Inflammatory macrophage treated with lipopolysaccharide for 4 hours (primary cell): ENCODE measurements around the gene GRIA1.

ENCODE experiments used
- DNase-seq: peaks from one replicate; pipeline ENCODE4 v3.0.0-alpha.2; 2020

Gene GRIA1

DNA sequence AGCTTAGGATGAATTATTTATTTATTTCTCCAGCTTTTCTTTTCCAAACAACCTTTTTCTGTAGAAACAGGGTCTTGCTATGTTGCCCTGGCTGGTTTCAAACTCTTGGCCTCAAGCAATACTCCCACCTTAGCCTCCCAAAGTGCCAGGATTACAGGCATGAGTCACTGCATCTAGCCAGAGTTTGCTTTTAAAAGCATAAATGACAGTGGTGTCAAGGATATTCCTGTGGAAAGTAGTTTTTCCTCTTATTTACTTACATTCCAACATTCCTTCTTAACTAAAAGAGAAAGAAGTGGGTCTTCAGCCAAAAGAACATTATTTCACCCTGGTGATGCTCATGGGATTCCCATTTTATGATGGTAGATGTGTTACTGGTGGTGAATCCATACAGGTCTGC lies 62.4 kb downstream of the GRIA1 start:
- DNase-seq = no peak

DNA sequence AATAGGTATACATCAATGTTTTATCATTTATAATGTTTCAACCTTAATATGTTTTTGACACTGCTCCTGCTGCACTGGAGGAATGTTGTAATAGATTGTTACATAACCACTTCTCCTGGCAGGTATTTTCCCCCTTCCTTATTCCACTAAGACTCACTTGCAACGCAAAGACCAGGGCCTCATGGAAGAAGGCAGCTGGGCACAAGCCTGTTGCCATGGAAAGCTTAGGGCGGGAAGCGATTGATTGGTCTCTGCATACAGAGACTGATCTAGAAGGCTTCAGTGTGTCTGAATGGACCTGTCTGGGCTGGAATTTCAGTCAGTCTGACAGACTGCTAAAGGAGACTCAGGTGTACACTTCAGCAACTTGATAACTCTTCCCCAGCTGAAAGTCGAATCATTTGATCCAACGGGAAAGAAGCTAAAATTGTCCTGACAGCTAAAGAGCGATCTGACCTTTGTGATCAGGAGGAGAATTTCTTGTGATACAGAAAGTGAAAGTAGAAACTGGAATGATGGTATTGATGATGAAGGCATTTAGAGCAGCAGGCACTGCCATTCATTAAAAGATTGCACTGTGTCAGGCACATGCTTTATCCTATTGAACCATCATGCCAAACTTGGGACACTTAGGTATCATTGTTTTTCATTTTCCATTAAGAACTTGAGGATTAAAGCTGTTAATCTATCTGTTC lies 65.1 kb downstream of the GRIA1 start:
- no peak for DNase-seq

DNA sequence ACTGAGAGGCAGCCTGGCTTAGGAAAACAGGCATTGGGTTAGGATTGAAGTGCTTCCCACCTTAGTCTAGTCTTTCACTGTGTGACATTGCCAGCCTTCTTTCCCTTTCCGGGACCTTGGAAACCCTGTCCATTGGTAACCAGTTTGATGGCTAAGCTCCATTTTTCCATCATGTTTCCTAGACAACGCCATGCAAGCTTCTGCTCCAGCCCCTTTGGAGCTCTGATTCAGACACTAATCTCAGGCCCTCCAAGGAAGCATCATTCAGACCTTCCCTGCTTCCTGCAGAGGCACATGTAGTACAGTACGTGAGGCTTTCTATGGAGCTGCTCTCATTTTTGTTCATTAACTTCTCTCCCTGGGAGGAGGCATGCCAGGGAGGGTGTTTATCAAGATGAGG lies 68.5 kb downstream of the GRIA1 start:
- DNase-seq = no peak

DNA sequence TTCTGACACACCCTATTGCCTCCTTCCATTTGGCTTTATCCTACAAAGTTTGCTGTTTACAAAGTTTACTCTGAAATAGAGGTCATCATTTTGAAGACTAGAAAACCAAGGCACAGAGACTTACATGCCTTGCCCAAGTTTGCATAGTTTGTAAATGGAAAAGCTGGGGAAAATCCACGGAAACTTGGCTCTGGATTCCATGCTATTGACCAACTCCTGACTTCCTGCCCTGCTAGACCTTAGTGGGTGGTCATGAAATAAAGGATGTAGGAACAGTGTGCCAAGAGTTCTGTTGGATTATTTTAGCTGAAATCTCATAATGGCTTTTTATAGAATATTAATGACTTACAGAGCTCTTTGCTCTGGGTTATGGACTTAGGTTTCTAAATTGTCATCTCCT lies 69.5 kb downstream of the GRIA1 start:
- DNase-seq = no peak

DNA sequence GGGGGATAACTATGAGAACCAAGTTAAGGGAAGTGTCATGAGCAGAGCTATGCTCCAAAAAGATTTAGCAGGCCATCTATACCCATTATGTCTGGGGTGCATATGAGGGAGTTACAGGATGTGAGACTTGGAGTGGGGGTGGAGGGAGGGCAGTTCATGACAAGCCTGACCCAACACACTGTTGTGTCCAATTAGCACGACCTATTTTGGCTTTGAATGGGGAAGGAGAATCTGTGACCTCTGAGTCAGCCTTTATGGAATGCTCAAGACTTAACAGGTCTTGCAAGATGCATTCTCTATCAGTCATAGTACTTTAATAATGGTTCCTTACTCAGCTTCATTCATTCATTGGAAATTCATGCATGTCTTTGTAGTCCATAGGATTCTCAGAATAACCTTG lies 71.7 kb downstream of the GRIA1 start:
- DNase-seq = no peak

DNA sequence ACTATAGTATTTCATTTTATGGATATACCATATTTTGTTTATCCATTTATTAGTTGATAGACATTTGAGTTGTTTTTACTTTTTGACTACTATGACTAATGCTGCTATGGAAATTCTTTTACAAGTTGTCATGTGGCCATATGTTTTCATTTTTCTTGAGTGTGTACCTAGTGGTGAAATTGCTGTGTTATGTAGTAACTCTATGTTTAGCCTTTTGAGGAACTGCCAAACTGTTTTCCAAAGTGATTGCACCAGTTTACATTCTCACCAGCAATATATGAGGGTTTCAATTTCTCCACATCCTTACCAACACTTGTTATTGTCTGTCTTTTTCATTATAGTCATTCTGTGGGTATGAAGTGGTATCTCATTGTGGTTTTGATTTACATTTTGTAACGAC lies 75.4 kb downstream of the GRIA1 start:
- no peak for DNase-seq

DNA sequence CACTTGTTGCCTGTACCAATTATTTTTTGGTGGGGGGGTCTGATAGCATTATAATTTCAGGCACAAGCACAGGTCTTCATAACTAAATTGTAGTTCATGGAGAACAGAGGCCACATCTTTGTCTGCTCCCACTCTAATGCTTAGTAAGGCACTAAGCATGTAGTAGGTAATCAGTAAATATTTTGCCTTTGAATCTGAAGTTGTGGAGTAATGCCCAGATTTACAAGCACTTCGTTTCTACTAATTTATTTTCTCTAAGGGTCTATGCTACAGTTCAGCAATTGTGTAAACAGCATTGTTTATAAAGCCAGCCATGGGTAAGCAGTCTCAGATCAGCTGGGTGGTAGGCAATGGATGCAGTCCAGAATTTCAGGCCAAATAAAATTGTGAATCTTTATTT lies 78.6 kb downstream of the GRIA1 start:
- DNase-seq = no peak

DNA sequence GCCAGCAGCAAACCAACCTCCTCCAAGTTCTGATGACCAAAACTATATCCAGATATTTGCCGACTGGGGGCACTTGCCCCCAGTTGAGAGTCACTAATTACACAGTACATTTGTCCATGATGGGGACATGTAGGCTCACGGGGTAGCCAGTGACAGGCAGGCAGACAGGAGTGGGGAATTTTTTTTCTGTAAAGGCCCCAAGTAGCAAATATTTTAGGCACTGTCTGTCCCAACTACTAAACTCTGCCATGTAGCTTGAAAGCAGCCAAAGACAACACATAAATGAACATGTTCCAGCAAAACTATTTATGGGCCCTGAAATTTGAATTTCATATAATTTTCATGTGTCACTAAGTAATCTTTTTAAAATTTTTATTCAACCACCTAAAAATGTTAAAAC lies 80.7 kb downstream of the GRIA1 start:
- no peak for DNase-seq

DNA sequence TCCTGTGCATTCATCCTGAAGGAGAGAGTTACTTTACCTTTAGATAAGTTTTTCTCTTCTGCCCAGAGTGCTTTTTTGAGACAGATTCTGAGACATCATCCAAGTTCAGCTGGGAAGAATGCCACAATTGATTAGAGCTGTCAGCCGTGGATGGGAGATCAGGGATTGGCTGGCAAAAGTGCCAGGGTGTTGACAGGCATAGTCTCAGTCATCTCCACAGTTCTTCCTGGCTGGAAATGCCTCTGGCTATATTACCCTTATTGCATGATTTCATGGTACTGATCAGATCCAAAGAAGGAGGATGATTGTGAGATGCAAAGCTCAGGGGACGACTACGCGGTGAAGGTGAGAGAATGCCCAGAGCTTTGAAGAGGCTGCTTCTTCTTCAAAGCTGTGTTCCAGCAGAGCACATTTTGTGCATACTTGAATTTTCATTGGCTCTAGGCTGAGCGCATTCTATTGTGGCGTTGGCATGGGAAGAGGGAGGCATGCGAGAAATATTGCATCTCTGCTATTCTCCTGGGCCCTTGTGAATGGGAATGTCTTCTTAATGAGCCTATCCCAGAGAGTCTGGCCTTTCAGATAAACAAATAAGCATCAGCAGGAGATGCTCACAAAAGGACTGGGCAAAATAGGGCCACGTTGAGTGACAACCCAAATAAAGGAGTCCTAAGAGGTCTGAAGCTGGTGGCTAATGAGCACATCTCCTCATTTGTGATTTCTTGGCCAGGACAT lies 82.1 kb downstream of the GRIA1 start:
- no peak for DNase-seq

DNA sequence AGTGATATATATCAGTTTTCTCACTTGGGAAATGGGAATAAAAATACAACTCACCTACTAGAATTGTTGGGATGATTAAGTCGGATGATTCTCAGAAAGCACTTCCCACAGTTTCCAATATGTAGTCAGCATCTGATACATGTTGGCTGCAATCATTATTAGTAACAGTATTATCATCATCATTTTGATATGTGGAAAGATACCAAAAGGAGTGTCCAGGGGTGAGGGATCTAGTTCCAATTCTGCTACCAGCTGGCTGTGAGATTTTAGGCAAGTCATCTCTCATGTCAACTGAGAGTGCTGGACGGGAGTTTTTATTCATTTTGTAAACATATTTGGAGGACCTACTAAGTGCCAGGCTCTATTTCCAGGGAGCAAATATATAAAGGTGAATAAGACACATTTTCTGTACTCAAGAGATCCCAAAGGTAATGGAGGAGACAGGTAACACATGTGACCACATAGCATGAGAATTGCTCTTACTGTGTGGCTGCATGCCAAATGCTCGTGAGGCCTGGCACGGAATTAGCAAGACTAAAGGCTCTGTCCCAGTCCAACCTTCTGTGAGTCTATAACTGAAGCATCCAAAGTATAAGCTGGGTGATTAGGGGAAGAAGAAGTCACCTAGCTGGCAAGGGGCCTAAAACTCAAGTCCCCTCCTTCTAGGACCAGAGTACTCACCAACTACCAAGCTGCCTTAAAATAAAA lies 83.0 kb downstream of the GRIA1 start:
- no peak for DNase-seq

DNA sequence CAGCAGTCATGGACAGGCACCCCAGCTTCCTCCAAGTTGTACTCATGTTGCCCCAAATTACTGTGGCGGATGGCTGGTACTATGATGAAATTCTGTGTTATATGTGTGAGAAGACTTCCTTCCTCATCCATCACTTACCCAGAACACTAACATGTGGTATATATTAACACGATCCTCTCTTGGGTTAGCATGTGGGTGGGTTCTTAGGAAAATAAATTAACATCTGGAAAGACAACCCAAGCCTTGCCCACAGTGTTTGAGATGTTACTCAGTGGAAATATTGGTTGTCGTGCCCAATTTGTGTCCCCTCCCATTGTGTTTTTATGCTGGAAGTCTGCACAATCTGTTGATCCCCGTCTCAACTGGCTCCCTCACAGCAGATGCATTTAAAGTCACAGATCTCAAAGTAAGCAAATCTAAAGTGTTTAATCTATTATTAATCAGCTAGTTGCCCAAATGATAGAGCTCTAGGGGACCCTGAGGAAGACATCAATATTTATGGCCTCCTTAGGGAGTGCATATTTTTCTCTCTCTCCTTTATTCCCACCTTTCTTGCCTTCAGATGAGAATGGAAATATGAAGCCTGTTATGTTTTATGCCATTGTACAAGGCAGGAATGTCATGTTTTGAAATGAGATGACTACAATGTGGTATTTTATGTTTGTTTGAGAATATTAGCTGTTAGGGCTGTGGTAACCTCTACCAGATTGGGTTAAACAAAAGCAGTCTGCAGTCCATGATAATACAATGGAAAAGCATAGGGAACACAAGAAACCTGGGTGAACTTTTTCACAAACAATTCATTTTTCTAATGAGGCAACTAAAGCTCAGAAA lies 93.9 kb downstream of the GRIA1 start:
- DNase-seq = no peak

DNA sequence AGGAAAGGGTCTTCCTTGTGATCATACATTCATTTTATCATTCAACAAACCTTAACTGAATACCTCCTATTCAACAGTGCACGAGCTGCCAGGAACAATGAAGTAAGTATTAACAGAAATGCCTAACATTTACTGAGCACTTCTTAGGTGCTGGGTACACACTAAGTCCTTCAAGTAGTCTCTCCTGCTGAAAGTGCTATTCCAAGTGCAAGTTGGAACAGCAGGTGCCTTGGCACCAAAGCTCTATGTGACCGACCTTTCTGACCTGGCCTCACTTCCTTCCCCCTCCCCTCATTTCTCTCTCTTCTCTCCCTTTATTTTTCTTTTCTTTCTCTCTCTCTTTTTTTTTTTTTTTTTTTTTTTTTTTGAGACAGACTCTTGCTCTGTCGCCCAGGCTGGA lies 94.5 kb downstream of the GRIA1 start:
- no peak for DNase-seq

DNA sequence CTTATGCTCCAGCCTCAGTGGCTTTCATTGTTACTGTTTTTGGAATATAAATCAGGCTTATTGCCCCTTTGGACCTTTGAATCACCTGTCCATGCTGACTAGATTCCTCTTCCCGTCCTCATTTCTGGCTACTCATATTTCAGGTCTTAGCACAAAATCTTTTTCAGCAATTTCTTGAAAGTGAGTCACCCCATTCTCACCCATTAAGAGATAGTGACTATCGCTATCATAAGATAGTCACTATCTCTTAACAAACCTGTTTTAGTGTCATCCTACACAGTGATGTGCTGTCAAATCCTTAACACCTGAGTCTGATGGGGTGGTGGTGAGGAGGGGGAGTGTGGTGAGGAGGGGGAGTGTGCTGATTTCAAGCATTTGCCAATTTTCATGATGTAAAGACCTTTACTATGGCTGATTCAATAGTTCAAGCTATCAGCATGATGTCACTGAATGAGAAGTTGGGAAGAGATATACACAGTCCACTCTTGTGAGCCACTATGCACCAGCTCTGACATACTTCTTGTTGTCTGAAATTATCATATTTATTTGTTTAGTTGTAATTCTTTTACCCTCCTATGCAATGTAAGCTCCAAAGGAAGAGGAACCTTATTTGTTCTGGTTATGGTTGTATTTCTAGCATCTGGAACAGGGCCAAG lies 95.3 kb downstream of the GRIA1 start:
- DNase-seq = no peak

DNA sequence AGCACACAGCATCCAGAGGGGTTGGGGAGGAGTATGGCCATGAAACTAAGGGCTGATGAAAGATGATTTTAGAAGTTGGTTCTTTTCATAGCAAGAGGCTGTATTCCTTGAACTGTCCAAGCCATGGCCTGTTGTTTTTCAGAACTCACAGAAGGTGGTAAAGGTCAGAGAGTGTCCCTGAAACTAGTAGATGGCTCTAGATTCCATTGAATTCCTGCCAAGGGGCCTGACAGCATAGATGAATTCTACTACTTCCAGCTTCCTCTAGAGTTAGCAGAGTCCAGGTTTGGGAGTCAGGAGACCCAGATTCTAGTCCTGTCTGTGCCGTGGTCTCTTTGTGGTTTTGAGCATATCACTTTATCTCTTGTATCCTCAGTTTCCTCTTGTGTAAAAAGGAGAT lies 101.6 kb downstream of the GRIA1 start:
- no peak for DNase-seq

DNA sequence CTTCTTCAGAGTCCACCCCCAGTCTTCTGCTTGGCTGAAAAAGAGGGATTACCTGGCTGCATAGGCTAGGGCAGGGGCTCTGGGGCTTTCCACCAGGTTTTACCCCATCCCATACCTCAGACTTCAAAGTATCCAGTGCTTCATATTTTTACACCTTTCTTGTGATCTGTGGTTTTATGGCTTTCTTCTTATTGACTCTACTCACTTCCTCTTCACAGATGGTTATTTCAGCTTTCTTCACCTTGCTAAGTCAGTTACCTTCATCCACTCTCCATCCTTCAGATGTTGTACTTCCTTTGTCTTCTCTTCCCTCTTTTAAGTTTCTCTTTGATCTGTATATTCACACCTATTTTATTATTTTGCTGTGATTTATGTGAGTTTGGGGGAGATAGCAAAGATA lies 104.3 kb downstream of the GRIA1 start:
- no peak for DNase-seq

DNA sequence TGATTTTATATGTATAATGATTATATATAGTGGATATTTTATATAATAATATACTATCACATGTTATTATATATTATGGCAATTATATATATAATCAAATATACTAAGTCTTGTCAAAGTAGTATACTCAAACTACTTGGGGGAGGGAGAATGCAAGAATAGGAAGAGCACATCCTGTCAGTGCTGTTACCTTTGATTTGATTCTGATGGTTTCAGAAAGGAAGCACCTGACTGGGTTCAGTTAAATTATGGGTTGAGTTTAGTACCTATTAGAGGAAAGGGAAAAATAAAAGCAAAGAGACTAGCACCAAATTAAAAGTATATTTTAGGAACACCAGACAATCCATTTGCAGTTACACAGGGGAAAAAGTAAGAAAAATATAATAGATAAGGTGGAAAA lies 107.6 kb downstream of the GRIA1 start:
- no peak for DNase-seq

DNA sequence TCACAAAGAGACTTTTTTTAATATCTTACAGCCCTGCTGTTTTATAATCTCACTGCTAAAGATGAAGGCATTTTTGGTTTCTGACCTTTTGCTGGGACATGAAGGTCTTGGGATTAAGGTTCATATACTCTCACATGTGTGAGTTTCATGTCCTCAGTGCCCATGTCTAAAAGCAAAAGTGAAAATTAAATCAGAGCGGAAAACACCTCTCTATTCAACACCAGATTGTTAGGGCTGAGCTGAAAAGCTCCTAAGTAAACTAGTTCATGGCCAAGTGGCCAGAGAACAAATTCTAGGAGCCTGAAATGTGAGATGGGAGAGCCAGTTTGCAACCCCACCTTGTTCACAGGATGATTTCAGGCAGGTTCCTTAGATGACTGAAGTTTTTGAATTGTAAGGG lies 110.9 kb downstream of the GRIA1 start:
- DNase-seq = no peak

DNA sequence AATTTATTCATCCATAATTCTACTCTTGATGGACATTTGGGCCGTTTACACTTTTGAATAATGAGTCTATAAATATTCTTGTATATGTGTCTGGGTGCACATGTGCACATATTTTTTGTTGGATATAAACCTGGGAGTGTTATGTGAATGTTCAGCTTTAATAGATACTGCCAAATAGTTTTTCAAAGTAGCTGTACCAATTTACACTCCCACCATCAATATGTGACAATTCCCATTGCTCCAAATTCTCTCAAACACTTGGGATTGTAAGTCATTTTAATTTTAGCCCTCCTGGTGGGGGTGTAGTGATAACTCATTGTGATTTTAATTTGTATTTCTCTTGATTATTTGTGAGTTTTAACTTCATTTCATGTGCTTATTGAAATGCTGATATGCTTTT lies 114.9 kb downstream of the GRIA1 start:
- DNase-seq = no peak

DNA sequence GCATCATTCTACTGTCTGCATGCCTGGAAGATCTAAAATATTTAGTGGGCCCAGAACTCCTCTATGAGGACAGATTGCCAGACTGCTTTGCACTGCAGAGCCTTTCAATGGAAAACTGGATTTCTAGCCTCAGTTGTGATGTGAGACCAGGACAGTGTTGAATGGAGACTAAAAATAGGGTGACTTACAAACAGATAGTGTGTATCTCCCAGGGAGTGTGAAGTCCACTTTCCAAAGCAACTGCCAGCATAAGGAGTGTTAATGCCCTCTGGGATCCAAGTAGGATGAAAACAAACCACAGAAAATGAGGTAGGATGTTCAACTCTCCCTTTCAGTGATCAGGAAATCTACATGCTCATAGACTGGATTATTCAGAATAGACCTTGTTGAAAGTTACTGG lies 119.5 kb downstream of the GRIA1 start:
- DNase-seq = no peak

DNA sequence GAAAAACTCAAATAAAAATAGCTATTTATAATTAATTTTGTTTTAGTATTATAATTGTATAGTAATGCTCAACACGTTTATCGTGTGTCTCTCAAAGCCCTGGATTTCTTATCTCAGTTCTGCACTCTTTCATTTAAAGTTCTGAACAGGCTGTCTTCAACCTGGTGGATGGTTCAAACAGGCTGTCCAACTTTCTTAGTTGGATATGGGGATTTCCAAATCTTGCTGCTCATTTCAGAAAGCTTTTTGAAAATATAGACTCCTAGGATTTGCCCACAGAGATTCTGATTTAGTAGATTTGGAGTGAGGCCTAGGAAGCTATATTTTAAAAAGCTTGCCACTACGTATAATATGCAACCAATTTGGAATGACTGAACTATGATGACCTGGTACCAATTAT lies 120.3 kb downstream of the GRIA1 start:
- DNase-seq = no peak

DNA sequence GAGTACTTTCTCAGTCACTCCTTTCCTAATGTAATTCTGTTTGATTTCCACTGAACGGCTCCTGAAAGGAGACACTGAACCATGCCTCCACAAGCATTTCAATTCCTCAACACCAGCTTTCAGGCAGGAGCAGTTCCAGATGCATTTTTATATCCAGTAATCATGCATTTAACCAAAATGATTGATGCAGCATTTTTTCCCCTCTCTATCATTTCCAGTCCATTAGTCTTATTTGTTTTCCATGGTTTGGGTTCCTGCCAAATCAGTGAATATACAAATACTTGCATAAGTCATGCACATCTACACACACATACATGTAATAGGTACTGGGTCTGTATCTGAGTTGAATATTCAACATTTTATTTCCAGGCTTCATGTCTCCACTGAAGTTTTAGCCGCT lies 122.7 kb downstream of the GRIA1 start:
- no peak for DNase-seq

DNA sequence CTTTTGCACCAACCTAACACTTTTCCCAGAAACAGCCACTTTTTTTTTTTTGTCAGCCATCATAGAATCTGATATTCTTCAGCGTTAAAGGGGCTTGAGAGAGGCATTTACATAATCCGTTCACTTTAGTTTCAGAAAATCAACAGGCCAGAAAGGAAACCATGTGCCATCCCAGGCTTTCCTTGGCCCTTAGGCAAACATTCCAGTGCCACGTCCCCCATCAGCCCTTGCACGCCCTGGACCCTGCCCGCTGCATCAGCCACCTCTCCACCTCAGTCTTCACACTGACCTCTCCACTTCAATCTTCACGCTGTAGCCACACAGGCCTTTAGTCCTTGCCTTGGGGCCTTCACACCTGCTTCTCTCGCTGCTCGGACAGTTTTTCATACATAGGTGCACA lies 123.2 kb downstream of the GRIA1 start:
- DNase-seq = no peak

DNA sequence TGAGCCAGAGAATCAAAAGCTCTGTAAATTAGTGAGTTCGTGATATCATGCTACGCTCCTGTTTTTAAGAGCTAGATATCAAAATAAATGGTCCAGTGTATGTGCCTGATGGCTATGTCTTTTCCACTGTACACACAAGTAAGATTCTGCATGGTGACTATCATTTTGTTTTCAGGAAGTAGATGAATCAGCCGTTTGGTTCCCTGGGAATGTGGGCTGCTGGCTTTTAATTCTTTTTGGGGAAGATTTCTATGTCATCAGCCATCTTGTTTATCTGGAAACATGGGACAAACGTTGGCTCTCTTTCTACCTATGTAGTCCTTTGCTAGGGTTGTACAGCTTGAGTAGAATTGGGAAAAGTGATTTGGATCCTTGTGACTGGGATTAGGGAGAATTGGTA lies 126.7 kb downstream of the GRIA1 start:
- DNase-seq = no peak
